Chondrocyte (in vitro differentiated cells): Measurements from ENCODE around the gene RAMP2. TPM values are rescaled to one million over a fixed set of nuclear protein-coding genes. Genes with fewer than 3 reads are reported as not detected.
A peak's percentile ranks its signal among the peaks of the same experiment; 100 is the strongest.

Experiments used
- DNase-seq: peaks from one replicate; pipeline ENCODE4 v3.0.0; 2021; ENCODE audit warnings: mixed read lengths, low spot score
- H3K27ac Mint-ChIP-seq: one replicate; pipeline ENCODE4 v1.8.0; 2021; ENCODE audit warnings: mild to moderate bottlenecking, moderate library complexity, mixed read lengths; ENCODE audit not compliant: unreplicated experiment
- H3K27me3 Mint-ChIP-seq: 2 replicates; pipeline ENCODE4 v1.8.0; 2021; ENCODE audit warnings: low read depth, mixed read lengths
- H3K36me3 Mint-ChIP-seq: 2 replicates; pipeline ENCODE4 v1.8.0; 2021; ENCODE audit warnings: low read depth, mixed read lengths
- H3K4me1 Mint-ChIP-seq: 2 replicates; pipeline ENCODE4 v1.8.0; 2021; ENCODE audit warnings: low read depth, mild to moderate bottlenecking, mixed read lengths
- H3K4me3 Mint-ChIP-seq: one replicate; pipeline ENCODE4 v1.8.0; 2021; ENCODE audit warnings: mild to moderate bottlenecking, moderate library complexity, mixed read lengths; ENCODE audit not compliant: unreplicated experiment
- H3K9me3 Mint-ChIP-seq: 2 replicates; pipeline ENCODE4 v1.8.0; 2021; ENCODE audit warnings: low read depth, mixed read lengths
- CTCF ChIP-seq: fragments of 200-600 bp; sonication (generic); IDR thresholded peaks from 2 replicates; pipeline ENCODE4 v1.5.0; 2021; ENCODE audit warnings: antibody characterized with exemption, mild to moderate bottlenecking, moderate library complexity
- total RNA-seq: library from RNA; stranded (reverse); gene quantifications from 3 replicates; pipeline ENCODE4 v1.2.1, GENCODE V29; 2021

Gene RAMP2
- total RNA-seq, 1 donor from 2014 or later, result 3.9 TPM

- Mint-ChIP-seq H3K4me3 (peak overlapping the region; percentile 92), H3K27ac (peak overlapping the region; percentile 94), H3K27me3 (no peaks in the 10 kb centered on the region), H3K9me3 (no peaks in the 10 kb centered on the region), H3K36me3 (no peaks in the 10 kb centered on the region), H3K4me1 (peaks cover 12% of the 10 kb centered on the region)
- TF ChIP-seq CTCF, result peak; percentile 57
- no peak for DNase-seq
Observed at GRCh38 chr17:42743595-42744282, 17.3 kb upstream of the RAMP2 start.

DNA sequence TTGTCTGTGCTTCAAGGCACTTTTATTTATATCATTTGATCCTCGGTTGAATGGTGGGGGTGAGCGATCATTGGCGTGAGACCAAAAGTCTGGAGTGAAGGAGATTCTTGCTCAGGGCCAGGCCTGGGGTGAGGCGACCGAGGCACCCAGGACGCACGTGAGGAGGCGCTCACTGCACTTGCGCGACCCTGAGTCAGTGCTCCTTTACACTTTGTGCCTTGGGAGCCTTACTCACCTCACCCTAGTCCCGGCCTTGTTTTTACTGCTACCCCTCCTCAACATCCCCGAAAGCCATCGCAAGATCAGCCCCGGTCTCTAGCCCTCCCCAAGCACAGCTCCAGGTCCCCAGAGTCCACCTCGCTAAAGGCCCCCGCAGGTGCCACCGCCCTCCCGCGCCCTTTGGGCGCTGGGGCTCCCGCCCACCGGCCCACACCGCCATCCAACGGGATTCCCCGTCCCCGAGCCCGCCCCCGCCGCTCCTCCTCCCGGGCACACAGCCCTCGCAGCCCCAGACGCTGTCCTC, 16.7 kb upstream of the RAMP2 start:
- H3K4me3 Mint-ChIP-seq, result peak overlapping the region; percentile 92
- no peaks in the 10 kb centered on the region for H3K27me3 Mint-ChIP-seq
- TF ChIP-seq CTCF, result peak; percentile 38
- no peaks in the 10 kb centered on the region for H3K36me3 Mint-ChIP-seq
- peak overlapping the region; percentile 94 for H3K27ac Mint-ChIP-seq
- peaks cover 12% of the 10 kb centered on the region for H3K4me1 Mint-ChIP-seq
- DNase-seq, result no peak
- H3K9me3 Mint-ChIP-seq, result no peaks in the 10 kb centered on the region

GRCh38 chr17:42744806-42745617, 16.0 kb upstream of the RAMP2 start, which contains the start of gene EZH1:
Gene EZH1 (minus strand): TSS chr17:42745040. CDS start chr17:42728941, 16,099 bp downstream.
- H3K4me3 Mint-ChIP-seq, result peak within 1 kb of the TSS; percentile 92
- peak; percentile 92 for DNase-seq
- H3K4me1 Mint-ChIP-seq, result peaks cover 12% of the 10 kb centered on the region
- no peak for TF ChIP-seq CTCF
- H3K27me3 Mint-ChIP-seq, result no peaks in the 10 kb centered on the region
- peak within 1 kb of the TSS; percentile 94 for H3K27ac Mint-ChIP-seq
- H3K36me3 Mint-ChIP-seq, result no peaks in the 10 kb centered on the region
- no peaks in the 10 kb centered on the region for H3K9me3 Mint-ChIP-seq

GRCh38 chr17:42748202-42748907, 12.7 kb upstream of the RAMP2 start:
- peak; percentile 3 for DNase-seq
- Mint-ChIP-seq H3K27ac (no peak overlapping the region), H3K9me3 (no peaks in the 10 kb centered on the region), H3K36me3 (no peaks in the 10 kb centered on the region), H3K27me3 (peaks cover 8% of the 10 kb centered on the region), H3K4me1 (peaks cover 12% of the 10 kb centered on the region), H3K4me3 (no peak overlapping the region)
- no peak for TF ChIP-seq CTCF
